ENCODE results near the gene FRMD1.

The FRMD1 gene

GRCh38 chr6:168047841-168048723 lies 30.9 kb downstream of the FRMD1 start:
- peaks cover 0 to 8% (median 0%) of the 10 kb centered on the region in 5 experiments for H3K9me3 ChIP-seq (ENCODE audit: control extremely low read depth in 1 of 5, control insufficient read depth in 4 of 5, insufficient read depth in 2 of 5, low read depth in 1 of 5, low read length in 4 of 5)
- H3K4me3 ChIP-seq (ENCODE audit: control insufficient read depth in 1 of 7, extremely low read depth in 1 of 7, insufficient read depth in 4 of 7, low read depth in 2 of 7, low read length in 6 of 7) = no peak overlapping the region
- H3K27me3 ChIP-seq (replicated peaks in 2 of 5; ENCODE audit: control insufficient read depth in 4 of 5, insufficient read depth in 5 of 5, low read length in 4 of 5) = no peaks in the 10 kb centered on the region
- CTCF ChIA-PET = no interaction called here
- POLR2A ChIA-PET = no interaction called here
- 93% methylated on average over 29 of the region's 31 CpGs for whole genome bisulfite sequencing (ENCODE audit: insufficient coverage)
- H3K27ac ChIP-seq (ENCODE audit: insufficient read depth in 1 of 2, low read depth in 1 of 2, low read length in 2 of 2, poor library complexity in 1 of 2, severe bottlenecking in 2 of 2) = no peak overlapping the region
- DNase-seq = no peak
- H3K36me3 ChIP-seq (ENCODE audit: control insufficient read depth in 4 of 4, insufficient read depth in 4 of 4, low read length in 3 of 4) = no peaks in the 10 kb centered on the region
- no peaks in the 10 kb centered on the region for H3K4me1 ChIP-seq (ENCODE audit: control extremely low read depth in 1 of 4, control insufficient read depth in 4 of 4, insufficient read depth in 4 of 4, low read length in 3 of 4)

DNA sequence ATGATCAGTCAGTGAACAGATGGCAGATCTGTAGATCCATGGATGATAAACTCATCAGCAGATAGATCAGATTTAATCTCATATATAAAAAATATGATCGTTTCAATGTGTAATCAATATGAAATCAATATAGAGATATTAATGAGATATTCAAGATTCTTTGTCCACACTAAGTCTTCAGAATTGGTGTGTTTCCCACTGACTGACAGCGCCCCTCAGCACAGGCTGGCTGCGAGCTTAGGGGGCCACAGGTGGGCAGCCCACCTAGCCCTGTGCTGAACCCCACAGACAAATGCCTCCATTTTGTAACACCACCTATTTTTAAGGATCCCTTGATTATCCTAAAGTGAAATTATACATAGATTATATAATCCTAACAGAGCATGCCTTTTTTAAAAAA lies 32.3 kb downstream of the FRMD1 start:
- Histone ChIP-seq H3K27me3 (replicated peaks in 2 of 5; ENCODE audit: control insufficient read depth in 4 of 5, insufficient read depth in 5 of 5, low read length in 4 of 5) (no peaks in the 10 kb centered on the region), H3K27ac (ENCODE audit: insufficient read depth in 1 of 2, low read depth in 1 of 2, low read length in 2 of 2, poor library complexity in 1 of 2, severe bottlenecking in 2 of 2) (no peak overlapping the region), H3K36me3 (ENCODE audit: control insufficient read depth in 4 of 4, insufficient read depth in 4 of 4, low read length in 3 of 4) (no peaks in the 10 kb centered on the region), H3K9me3 (ENCODE audit: control extremely low read depth in 1 of 5, control insufficient read depth in 4 of 5, insufficient read depth in 2 of 5, low read depth in 1 of 5, low read length in 4 of 5) (peaks cover 0 to 22% (median 7%) of the 10 kb centered on the region in 5 experiments), H3K4me1 (ENCODE audit: control extremely low read depth in 1 of 4, control insufficient read depth in 4 of 4, insufficient read depth in 4 of 4, low read length in 3 of 4) (no peaks in the 10 kb centered on the region), H3K4me3 (ENCODE audit: control insufficient read depth in 1 of 7, extremely low read depth in 1 of 7, insufficient read depth in 4 of 7, low read depth in 2 of 7, low read length in 6 of 7) (no peak overlapping the region)
- 100% methylated on average over 1 of the region's 3 CpGs for WGBS (ENCODE audit: insufficient coverage)
- DNase-seq = no peak
- POLR2A ChIA-PET = no interaction called here
- CTCF ChIA-PET = no interaction called here

DNA sequence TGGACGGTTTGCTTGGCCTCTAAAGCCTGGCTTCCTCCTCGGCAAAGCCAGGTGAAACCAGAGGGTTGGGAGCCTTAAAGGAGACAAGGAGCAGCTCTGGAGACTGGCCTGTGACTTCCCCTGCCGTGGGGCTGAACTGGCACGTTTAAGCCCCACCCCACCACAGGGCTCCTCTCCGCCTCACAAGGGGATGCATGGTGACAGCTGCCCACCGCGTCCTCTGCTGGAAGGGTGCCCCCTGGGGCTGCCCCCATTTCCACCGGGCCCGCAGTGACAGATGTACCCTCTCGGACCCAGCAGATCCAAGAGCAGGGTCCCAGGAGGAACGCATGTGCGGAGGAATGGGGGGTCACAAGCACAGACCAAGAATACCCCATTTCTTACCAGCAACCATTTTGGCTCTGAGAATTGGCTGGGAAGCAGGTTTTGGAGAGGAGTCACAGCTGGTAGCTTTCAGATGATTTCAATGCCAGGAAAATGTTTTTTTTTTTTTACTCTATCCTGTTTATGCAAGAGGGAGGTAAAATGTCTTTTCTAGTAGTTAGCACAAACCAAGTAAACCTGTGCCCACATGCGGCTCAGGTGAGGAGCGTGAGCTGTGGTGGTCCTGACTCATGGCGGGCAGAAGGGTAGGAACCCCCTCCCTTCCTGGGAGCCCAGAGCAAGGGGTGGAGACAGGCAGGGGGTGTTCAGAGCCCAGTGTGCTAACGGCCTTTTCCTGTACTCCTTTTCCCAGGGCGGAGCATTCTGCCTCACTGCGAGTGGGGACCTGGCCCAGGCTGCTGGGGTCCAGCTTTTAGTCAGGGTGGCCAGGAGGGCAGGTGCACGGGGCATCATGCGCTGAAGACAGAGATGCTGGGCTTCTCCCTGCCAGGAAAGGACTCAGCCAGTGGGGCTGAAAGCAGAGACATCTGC lies 33.0 kb downstream of the FRMD1 start:
- WGBS (ENCODE audit: insufficient coverage) = 85% methylated on average over 16 of the region's 20 CpGs
- H3K36me3 ChIP-seq (ENCODE audit: control insufficient read depth in 4 of 4, insufficient read depth in 4 of 4, low read length in 3 of 4) = no peaks in the 10 kb centered on the region
- H3K27ac ChIP-seq (ENCODE audit: insufficient read depth in 1 of 2, low read depth in 1 of 2, low read length in 2 of 2, poor library complexity in 1 of 2, severe bottlenecking in 2 of 2) = no peak overlapping the region
- no peaks in the 10 kb centered on the region for H3K27me3 ChIP-seq (replicated peaks in 2 of 5; ENCODE audit: control insufficient read depth in 4 of 5, insufficient read depth in 5 of 5, low read length in 4 of 5)
- no peaks in the 10 kb centered on the region for H3K4me1 ChIP-seq (ENCODE audit: control extremely low read depth in 1 of 4, control insufficient read depth in 4 of 4, insufficient read depth in 4 of 4, low read length in 3 of 4)
- DNase-seq = no peak
- CTCF ChIA-PET = no interaction called here
- peaks cover 0 to 26% (median 10%) of the 10 kb centered on the region in 5 experiments for H3K9me3 ChIP-seq (ENCODE audit: control extremely low read depth in 1 of 5, control insufficient read depth in 4 of 5, insufficient read depth in 2 of 5, low read depth in 1 of 5, low read length in 4 of 5)
- no peak overlapping the region for H3K4me3 ChIP-seq (ENCODE audit: control insufficient read depth in 1 of 7, extremely low read depth in 1 of 7, insufficient read depth in 4 of 7, low read depth in 2 of 7, low read length in 6 of 7)
- POLR2A ChIA-PET = no interaction called here

DNA sequence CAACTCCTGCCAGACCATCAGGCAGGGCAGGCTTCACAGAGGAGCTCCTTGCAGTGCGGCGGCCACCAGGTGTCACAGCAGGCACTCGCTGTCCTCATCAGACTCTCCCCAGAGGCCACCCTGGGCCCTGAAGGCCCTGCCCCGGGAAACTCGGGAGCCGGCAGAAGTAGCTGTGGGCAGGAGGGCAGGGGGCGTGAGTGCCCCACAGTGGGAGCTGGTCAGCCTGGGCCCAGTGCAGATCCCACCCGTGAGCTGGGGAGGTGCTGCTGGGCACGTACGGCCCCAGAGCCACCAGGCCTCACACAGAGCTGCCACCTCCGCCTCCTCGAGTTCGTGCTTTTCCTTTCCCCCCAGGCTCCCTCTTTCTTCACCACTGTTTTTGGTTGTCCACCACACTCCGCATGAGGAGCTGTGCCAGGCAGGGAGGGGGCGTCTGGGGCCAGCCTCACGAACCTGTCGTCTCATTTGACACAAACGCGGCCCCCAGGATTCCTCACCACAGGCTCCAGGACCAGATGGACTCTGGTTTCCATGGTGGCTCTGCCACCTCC lies 33.8 kb downstream of the FRMD1 start:
- ChIA-PET CTCF (no interaction called here), POLR2A (no interaction called here)
- Histone ChIP-seq H3K27ac (ENCODE audit: insufficient read depth in 1 of 2, low read depth in 1 of 2, low read length in 2 of 2, poor library complexity in 1 of 2, severe bottlenecking in 2 of 2) (no peak overlapping the region), H3K4me1 (ENCODE audit: control extremely low read depth in 1 of 4, control insufficient read depth in 4 of 4, insufficient read depth in 4 of 4, low read length in 3 of 4) (no peaks in the 10 kb centered on the region), H3K27me3 (replicated peaks in 2 of 5; ENCODE audit: control insufficient read depth in 4 of 5, insufficient read depth in 5 of 5, low read length in 4 of 5) (no peaks in the 10 kb centered on the region), H3K36me3 (ENCODE audit: control insufficient read depth in 4 of 4, insufficient read depth in 4 of 4, low read length in 3 of 4) (no peaks in the 10 kb centered on the region), H3K9me3 (ENCODE audit: control extremely low read depth in 1 of 5, control insufficient read depth in 4 of 5, insufficient read depth in 2 of 5, low read depth in 1 of 5, low read length in 4 of 5) (peaks cover 0 to 29% (median 16%) of the 10 kb centered on the region in 5 experiments), H3K4me3 (ENCODE audit: control insufficient read depth in 1 of 7, extremely low read depth in 1 of 7, insufficient read depth in 4 of 7, low read depth in 2 of 7, low read length in 6 of 7) (no peak overlapping the region)
- no peak for DNase-seq
- 96% methylated on average over 16 of the region's 19 CpGs for WGBS (ENCODE audit: insufficient coverage)

GRCh38 chr6:168044521-168045130 lies 34.4 kb downstream of the FRMD1 start:
- H3K4me1 ChIP-seq (ENCODE audit: control extremely low read depth in 1 of 4, control insufficient read depth in 4 of 4, insufficient read depth in 4 of 4, low read length in 3 of 4) = no peaks in the 10 kb centered on the region
- no peak overlapping the region for H3K27ac ChIP-seq (ENCODE audit: insufficient read depth in 1 of 2, low read depth in 1 of 2, low read length in 2 of 2, poor library complexity in 1 of 2, severe bottlenecking in 2 of 2)
- ChIA-PET CTCF (no interaction called here), POLR2A (no interaction called here)
- H3K4me3 ChIP-seq (ENCODE audit: control insufficient read depth in 1 of 7, extremely low read depth in 1 of 7, insufficient read depth in 4 of 7, low read depth in 2 of 7, low read length in 6 of 7) = no peak overlapping the region
- H3K27me3 ChIP-seq (replicated peaks in 2 of 5; ENCODE audit: control insufficient read depth in 4 of 5, insufficient read depth in 5 of 5, low read length in 4 of 5) = no peaks in the 10 kb centered on the region
- over 99% methylated on average over 22 of the region's 28 CpGs for WGBS (ENCODE audit: insufficient coverage)
- no peak for DNase-seq
- H3K9me3 ChIP-seq (ENCODE audit: control extremely low read depth in 1 of 5, control insufficient read depth in 4 of 5, insufficient read depth in 2 of 5, low read depth in 1 of 5, low read length in 4 of 5) = peaks cover 0 to 34% (median 19%) of the 10 kb centered on the region in 5 experiments
- no peaks in the 10 kb centered on the region for H3K36me3 ChIP-seq (ENCODE audit: control insufficient read depth in 4 of 4, insufficient read depth in 4 of 4, low read length in 3 of 4)

GRCh38 chr6:168043848-168044415 lies 35.1 kb downstream of the FRMD1 start:
- CTCF ChIA-PET = no interaction called here
- peaks cover 0 to 41% (median 25%) of the 10 kb centered on the region in 5 experiments for H3K9me3 ChIP-seq (ENCODE audit: control extremely low read depth in 1 of 5, control insufficient read depth in 4 of 5, insufficient read depth in 2 of 5, low read depth in 1 of 5, low read length in 4 of 5)
- DNase-seq = no peak
- no peaks in the 10 kb centered on the region for H3K27me3 ChIP-seq (replicated peaks in 2 of 5; ENCODE audit: control insufficient read depth in 4 of 5, insufficient read depth in 5 of 5, low read length in 4 of 5)
- WGBS (ENCODE audit: insufficient coverage) = 96% methylated on average over 14 of the region's 21 CpGs
- no peak overlapping the region for H3K27ac ChIP-seq (ENCODE audit: insufficient read depth in 1 of 2, low read depth in 1 of 2, low read length in 2 of 2, poor library complexity in 1 of 2, severe bottlenecking in 2 of 2)
- POLR2A ChIA-PET = no interaction called here
- H3K4me1 ChIP-seq (ENCODE audit: control extremely low read depth in 1 of 4, control insufficient read depth in 4 of 4, insufficient read depth in 4 of 4, low read length in 3 of 4) = no peaks in the 10 kb centered on the region
- H3K4me3 ChIP-seq (ENCODE audit: control insufficient read depth in 1 of 7, extremely low read depth in 1 of 7, insufficient read depth in 4 of 7, low read depth in 2 of 7, low read length in 6 of 7) = no peak overlapping the region
- H3K36me3 ChIP-seq (ENCODE audit: control insufficient read depth in 4 of 4, insufficient read depth in 4 of 4, low read length in 3 of 4) = no peaks in the 10 kb centered on the region

Data from common myeloid progenitor, CD34-positive (primary cell).